Measurements from ENCODE around the gene DOCK8.
"Not testable (repeated sequence)": the region's sequence is repeated elsewhere in the genome, so short reads cannot be mapped to it uniquely, and the experiment has no call there.

The DOCK8 gene

GRCh38 chr9:224582-225520 lies 10.2 kb downstream of the DOCK8 start:
- DNase-seq (ENCODE audit: low spot score): no peak

- no peak for DNase-seq (ENCODE audit: low spot score)
Measured at GRCh38 chr9:227860-228259, 13.2 kb downstream of the DOCK8 start.

- no peak for DNase-seq (ENCODE audit: low spot score)
Measured at GRCh38 chr9:228929-229695, 14.4 kb downstream of the DOCK8 start.

GRCh38 chr9:231625-232024 lies 17.0 kb downstream of the DOCK8 start:
- not testable (repeated sequence) for DNase-seq (ENCODE audit: low spot score)

GRCh38 chr9:233708-234107 lies 19.0 kb downstream of the DOCK8 start:
- DNase-seq (ENCODE audit: low spot score): not testable (repeated sequence)

GRCh38 chr9:237141-237857 lies 22.6 kb downstream of the DOCK8 start:
- no peak for DNase-seq (ENCODE audit: low spot score)

- DNase-seq (ENCODE audit: low spot score): no peak
Measured at GRCh38 chr9:237858-238345, 23.2 kb downstream of the DOCK8 start.

- DNase-seq (ENCODE audit: low spot score): no peak
Measured at GRCh38 chr9:242461-243080, 27.9 kb downstream of the DOCK8 start.

- DNase-seq (ENCODE audit: low spot score): no peak
Measured at GRCh38 chr9:248278-248961, 33.8 kb downstream of the DOCK8 start.

GRCh38 chr9:249025-249424 lies 34.4 kb downstream of the DOCK8 start:
- no peak for DNase-seq (ENCODE audit: low spot score)

- no peak for DNase-seq (ENCODE audit: low spot score)
Measured at GRCh38 chr9:250039-250438, 35.4 kb downstream of the DOCK8 start.

GRCh38 chr9:250625-251024 lies 36.0 kb downstream of the DOCK8 start:
- no peak for DNase-seq (ENCODE audit: low spot score)

GRCh38 chr9:251398-251797 lies 36.7 kb downstream of the DOCK8 start:
- no peak for DNase-seq (ENCODE audit: low spot score)

- DNase-seq (ENCODE audit: low spot score): no peak
Measured at GRCh38 chr9:253539-253938, 38.9 kb downstream of the DOCK8 start.

GRCh38 chr9:254516-254915 lies 39.9 kb downstream of the DOCK8 start:
- no peak for DNase-seq (ENCODE audit: low spot score)

- DNase-seq (ENCODE audit: low spot score): no peak
Measured at GRCh38 chr9:257957-258356, 43.3 kb downstream of the DOCK8 start.

- DNase-seq (ENCODE audit: low spot score): no peak
Measured at GRCh38 chr9:259405-260404, 45.0 kb downstream of the DOCK8 start.

- DNase-seq (ENCODE audit: low spot score): no peak
Measured at GRCh38 chr9:264231-264630, 49.6 kb downstream of the DOCK8 start.

GRCh38 chr9:265209-265870 lies 50.7 kb downstream of the DOCK8 start:
- no peak for DNase-seq (ENCODE audit: low spot score)

Data from putamen (tissue), 1 donor.